ENCODE measurements around the gene LRMDA. TPM values are rescaled to one million over a fixed set of nuclear protein-coding genes. Genes with fewer than 3 reads are reported as not detected.

The LRMDA gene
- polyA plus RNA-seq, 1 donor (not counting 4 experiments of a cell fraction or from before 2014, with no cell fraction given), result not detected

- Histone ChIP-seq H3K4me1 (ENCODE audit: control insufficient read depth, extremely low read depth, insufficient read depth, low read length) (no peaks in the 10 kb centered on the region), H4K20me1 (ENCODE audit: control insufficient read depth, extremely low read depth, insufficient read depth, low read length) (no peaks in the 10 kb centered on the region), H3K9me1 (ENCODE audit: control insufficient read depth, extremely low read depth, insufficient read depth, low read length) (no peaks in the 10 kb centered on the region), H3K9me3 (ENCODE audit: control insufficient read depth, low read depth, low read length) (peaks cover 2% of the 10 kb centered on the region), H3K9ac (ENCODE audit: control insufficient read depth, extremely low read depth, insufficient read depth, low read length) (no peak overlapping the region), H3K4me2 (ENCODE audit: control insufficient read depth, extremely low read depth, insufficient read depth, low read depth, low read length) (no peak overlapping the region), H3K36me3 (ENCODE audit: control insufficient read depth in 2 of 2, extremely low read depth in 1 of 2, insufficient read depth in 2 of 2, low read length in 2 of 2) (no peaks in the 10 kb centered on the region), H3K79me2 (ENCODE audit: control insufficient read depth, insufficient read depth, low read length) (no peaks in the 10 kb centered on the region), H3K27ac (ENCODE audit: control insufficient read depth, insufficient read depth, low read length) (no peak overlapping the region), H3K27me3 (ENCODE audit: control insufficient read depth, extremely low read depth, insufficient read depth, low read length) (no peaks in the 10 kb centered on the region), H2AFZ (ENCODE audit: control insufficient read depth, low read length) (no peak overlapping the region), H3K4me3 (ENCODE audit: control insufficient read depth in 2 of 3, extremely low read depth in 1 of 3, insufficient read depth in 2 of 3, low read depth in 1 of 3, low read length in 3 of 3) (no peak overlapping the region)
- DNase-seq (ENCODE audit: low read depth, low spot score) (no peak), FAIRE-seq (no peak)
- dilution Hi-C loops (cut with MboI; ENCODE audit: extremely low pct_ligation_motif_present, low sequenced_read_pairs), result no loop called here
- TF ChIP-seq EZH2 (IDR thresholded peaks at IDR 0.05; ENCODE audit: low read length), result no peak
- TF ChIP-seq, protein P1, sequence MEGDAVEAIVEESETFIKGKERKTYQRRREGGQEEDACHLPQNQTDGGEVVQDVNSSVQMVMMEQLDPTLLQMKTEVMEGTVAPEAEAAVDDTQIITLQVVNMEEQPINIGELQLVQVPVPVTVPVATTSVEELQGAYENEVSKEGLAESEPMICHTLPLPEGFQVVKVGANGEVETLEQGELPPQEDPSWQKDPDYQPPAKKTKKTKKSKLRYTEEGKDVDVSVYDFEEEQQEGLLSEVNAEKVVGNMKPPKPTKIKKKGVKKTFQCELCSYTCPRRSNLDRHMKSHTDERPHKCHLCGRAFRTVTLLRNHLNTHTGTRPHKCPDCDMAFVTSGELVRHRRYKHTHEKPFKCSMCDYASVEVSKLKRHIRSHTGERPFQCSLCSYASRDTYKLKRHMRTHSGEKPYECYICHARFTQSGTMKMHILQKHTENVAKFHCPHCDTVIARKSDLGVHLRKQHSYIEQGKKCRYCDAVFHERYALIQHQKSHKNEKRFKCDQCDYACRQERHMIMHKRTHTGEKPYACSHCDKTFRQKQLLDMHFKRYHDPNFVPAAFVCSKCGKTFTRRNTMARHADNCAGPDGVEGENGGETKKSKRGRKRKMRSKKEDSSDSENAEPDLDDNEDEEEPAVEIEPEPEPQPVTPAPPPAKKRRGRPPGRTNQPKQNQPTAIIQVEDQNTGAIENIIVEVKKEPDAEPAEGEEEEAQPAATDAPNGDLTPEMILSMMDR (optimal IDR thresholded peaks at IDR 0.05 in 1 of 3, IDR thresholded peaks at IDR 0.05 in 1 of 3, conservative IDR thresholded peaks at IDR 0.05 in 1 of 3; ENCODE audit: extremely low read depth in 1 of 3, insufficient read depth in 2 of 3, low read length in 3 of 3), result no peak
Observed at GRCh38 chr10:75568450-75569130, 137.2 kb downstream of the LRMDA start.

DNA sequence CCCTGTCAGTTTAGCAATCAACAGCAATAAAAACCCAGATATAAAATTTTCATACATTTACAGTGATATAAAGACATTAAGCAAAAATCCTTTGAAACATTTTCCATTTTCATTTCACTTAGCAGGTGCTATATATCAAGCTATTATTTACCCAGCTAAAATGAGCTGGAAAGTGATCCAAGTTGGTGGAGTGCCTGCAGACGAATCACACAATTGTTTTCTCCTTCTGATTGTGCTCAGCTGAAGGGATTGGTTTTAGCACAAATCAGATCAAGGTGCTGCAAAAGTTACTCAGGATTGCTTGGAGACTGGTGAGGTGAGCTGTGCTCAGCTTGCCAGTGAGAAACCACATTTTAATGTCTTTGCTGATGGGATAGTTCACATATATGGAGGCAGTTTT lies 138.1 kb downstream of the LRMDA start:
- dilution Hi-C loops (cut with MboI; ENCODE audit: extremely low pct_ligation_motif_present, low sequenced_read_pairs), result no loop called here
- Histone ChIP-seq H3K9ac (ENCODE audit: control insufficient read depth, extremely low read depth, insufficient read depth, low read length) (no peak overlapping the region), H3K36me3 (ENCODE audit: control insufficient read depth in 2 of 2, extremely low read depth in 1 of 2, insufficient read depth in 2 of 2, low read length in 2 of 2) (no peaks in the 10 kb centered on the region), H3K4me1 (ENCODE audit: control insufficient read depth, extremely low read depth, insufficient read depth, low read length) (no peaks in the 10 kb centered on the region), H3K4me3 (ENCODE audit: control insufficient read depth in 2 of 3, extremely low read depth in 1 of 3, insufficient read depth in 2 of 3, low read depth in 1 of 3, low read length in 3 of 3) (no peak overlapping the region), H3K4me2 (ENCODE audit: control insufficient read depth, extremely low read depth, insufficient read depth, low read depth, low read length) (no peak overlapping the region), H3K27ac (ENCODE audit: control insufficient read depth, insufficient read depth, low read length) (no peak overlapping the region), H4K20me1 (ENCODE audit: control insufficient read depth, extremely low read depth, insufficient read depth, low read length) (no peaks in the 10 kb centered on the region), H3K9me1 (ENCODE audit: control insufficient read depth, extremely low read depth, insufficient read depth, low read length) (no peaks in the 10 kb centered on the region), H3K27me3 (ENCODE audit: control insufficient read depth, extremely low read depth, insufficient read depth, low read length) (no peaks in the 10 kb centered on the region), H2AFZ (ENCODE audit: control insufficient read depth, low read length) (no peak overlapping the region), H3K9me3 (ENCODE audit: control insufficient read depth, low read depth, low read length) (peaks cover 2% of the 10 kb centered on the region), H3K79me2 (ENCODE audit: control insufficient read depth, insufficient read depth, low read length) (no peaks in the 10 kb centered on the region)
- no peak for FAIRE-seq
- no peak for TF ChIP-seq EZH2 (IDR thresholded peaks at IDR 0.05; ENCODE audit: low read length)
- TF ChIP-seq, protein P1 (optimal IDR thresholded peaks at IDR 0.05 in 1 of 3, IDR thresholded peaks at IDR 0.05 in 1 of 3, conservative IDR thresholded peaks at IDR 0.05 in 1 of 3; ENCODE audit: extremely low read depth in 1 of 3, insufficient read depth in 2 of 3, low read length in 3 of 3), result no peak
- no peak for DNase-seq (ENCODE audit: low read depth, low spot score)

Data from keratinocyte (primary cell).